IPS-NIHi7 (cell line): ENCODE results near the gene IL4.
A peak's percentile ranks its signal among the peaks of the same experiment; 100 is the strongest.

Experiments used
- DNase-seq: peaks from one replicate; pipeline ENCODE4 v3.0.0; 2012; ENCODE audit warnings: mixed read lengths; ENCODE audit errors: extremely low spot score

The IL4 gene

GRCh38 chr5:132658381-132659302 lies 15.1 kb upstream of the IL4 start:
- no peak for DNase-seq

GRCh38 chr5:132659598-132660493 lies 13.9 kb upstream of the IL4 start:
- DNase-seq, result no peak

DNA sequence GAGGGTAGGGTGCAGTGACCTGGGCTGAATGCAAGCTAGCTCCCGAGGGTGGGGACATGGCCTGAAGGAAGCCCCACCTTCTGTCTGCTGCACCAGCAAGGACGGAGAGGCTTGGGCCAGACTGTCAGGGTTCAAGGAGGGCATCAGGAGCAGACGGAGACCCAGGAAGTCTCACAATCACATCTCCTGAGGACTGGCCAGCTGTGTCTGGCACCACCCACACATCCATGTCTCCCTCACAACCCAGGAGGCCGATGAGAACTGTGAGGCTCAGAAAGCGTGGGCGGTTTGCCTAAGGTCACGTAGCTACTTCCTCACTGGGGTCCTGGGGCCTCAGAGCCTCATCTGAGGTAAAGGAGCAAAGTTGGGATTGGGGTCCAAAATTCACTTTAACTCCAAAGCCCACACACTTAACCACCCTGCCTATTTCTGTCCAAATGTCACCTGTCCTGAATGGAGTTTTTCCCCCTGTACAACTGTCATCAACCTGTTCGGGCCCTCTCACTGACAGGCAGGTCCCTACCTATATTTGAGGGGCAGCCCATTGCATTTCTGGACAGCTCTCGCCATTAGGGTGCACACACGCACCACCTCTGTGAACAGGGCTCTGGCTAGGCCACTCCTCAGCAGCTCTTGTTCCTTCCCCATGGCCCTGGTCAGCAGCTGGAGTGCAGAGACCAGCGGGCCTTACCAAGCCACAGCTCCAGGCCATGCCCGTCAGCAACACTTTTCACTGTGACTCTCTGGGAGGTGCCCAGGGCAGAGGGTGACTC lies 12.4 kb upstream of the IL4 start:
- no peak for DNase-seq

DNA sequence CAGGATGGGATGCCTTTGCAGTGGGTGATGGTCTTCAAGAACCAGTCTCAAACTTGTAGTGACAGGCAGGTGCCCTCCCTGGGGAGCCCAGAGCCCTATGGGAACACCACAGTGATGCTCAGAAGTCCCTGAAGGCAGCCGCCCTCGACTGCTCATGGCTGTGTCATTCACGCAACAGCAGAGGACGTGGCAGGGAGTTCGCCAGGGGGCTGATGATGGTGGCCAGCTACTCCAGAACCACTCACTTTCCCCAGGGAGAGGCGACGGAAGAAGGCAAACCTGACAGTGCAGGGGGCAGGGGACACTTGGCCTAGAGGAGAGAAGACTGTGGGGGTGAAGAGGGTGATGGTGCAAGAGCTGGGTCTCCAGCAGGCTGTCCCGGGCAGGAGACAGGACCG lies 11.8 kb upstream of the IL4 start:
- no peak for DNase-seq

DNA sequence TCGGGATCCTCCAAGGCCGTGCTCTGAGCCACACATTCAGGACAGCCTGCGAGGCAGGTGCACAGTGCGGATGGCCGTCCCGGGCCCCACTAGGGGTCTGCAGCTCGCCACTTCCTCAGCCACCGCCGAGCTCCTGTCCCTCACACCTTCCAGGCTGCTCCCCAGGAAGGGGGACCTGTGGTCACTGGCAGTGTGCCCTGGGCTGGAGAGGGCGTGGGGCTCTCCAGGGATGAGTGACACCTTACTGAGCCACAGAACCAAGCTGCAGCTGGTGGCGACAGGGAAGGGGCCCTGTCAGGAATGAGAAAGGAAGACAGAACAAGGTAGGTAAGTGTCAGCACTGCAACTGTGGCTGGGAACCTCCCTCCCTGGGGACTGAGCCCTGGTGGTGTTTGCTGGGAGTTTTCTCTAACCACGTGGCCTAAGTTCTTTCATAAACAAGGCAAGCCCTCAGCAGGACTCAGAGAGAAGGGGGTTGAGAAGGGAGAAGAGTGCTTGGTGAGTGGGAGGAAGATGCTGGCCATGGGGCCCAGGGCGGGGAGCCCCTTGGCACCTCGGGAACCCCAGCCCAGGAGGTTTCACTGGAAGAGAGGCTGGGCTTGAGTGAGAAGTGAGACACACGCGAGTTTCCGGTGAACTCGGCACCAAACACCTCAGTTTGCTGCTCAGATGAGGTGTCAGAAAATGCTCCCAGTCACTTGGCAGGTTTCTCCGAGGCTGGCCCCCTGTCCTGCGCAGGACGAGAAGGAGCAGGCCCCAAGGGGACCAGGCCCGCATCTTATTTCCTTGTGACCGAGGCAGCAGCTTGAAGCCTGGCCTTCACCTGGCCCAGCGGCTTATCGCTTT lies 10.6 kb upstream of the IL4 start:
- DNase-seq, result no peak

DNA sequence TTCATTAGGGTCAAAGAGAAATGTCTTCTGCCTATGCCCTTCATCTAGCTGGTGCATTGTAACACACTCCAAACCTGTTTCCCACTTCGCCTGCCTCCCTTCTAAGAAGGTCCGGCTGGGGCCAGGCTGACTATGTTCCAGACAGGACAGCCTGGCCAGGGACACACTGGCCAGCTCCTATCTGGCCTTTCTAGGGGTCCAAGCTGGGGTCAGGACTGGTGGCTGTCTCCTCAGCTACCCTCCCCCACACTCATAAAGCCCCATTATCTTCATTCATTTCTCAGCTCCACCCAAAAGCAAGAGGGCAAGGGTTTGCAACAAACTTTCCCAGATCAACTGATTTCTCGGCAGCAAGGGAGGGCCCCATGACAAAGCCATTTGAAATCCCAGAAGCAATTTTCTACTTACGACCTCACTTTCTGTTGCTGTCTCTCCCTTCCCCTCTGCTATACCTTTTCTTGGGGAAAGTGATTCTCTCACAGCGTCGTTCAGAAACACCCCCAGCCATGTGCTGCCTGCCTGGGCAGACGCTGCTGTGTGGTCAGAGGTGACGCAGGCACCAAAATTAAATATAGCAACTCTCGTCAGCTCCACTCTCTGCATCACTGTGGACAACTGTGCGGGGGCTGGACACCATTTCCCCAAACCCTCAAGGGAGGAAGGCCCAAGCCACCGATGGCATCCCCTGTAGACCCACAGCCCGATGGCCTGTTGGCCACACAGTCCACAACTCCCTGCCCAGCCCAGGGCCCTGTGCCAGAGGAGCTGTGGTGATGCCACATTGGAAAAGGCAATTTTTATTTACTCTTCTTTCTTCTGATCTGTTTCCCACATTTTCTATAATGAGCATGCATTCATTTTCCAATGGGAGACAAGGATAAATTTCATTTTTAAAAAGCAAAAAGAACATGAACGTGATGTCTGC lies 9.8 kb upstream of the IL4 start:
- DNase-seq, result no peak

DNA sequence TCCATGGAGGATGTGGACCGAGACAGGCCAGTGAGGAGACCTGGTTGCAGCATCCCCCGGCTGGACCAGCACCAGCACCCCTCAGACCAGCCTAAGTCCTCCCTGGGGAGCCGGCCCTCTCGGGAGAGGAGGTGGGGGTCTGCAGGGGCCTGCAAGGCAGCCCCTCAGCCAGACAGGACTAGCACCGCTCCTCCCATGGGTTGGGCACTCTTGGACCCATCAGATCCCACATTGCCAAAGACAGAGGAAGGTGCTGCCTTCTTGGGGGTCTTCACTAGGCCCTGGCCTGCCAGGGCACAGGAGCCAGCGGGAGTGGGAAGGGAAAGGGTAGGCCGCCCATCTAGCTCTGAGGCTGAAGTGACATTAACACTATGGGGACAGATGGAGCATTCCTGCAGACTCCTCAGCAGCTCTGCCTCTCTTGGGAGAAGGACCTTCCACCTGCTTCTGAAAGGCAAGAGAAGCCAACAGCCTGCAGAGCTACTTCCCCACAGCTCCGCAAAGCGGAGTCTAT lies 9.0 kb upstream of the IL4 start:
- DNase-seq, result no peak

DNA sequence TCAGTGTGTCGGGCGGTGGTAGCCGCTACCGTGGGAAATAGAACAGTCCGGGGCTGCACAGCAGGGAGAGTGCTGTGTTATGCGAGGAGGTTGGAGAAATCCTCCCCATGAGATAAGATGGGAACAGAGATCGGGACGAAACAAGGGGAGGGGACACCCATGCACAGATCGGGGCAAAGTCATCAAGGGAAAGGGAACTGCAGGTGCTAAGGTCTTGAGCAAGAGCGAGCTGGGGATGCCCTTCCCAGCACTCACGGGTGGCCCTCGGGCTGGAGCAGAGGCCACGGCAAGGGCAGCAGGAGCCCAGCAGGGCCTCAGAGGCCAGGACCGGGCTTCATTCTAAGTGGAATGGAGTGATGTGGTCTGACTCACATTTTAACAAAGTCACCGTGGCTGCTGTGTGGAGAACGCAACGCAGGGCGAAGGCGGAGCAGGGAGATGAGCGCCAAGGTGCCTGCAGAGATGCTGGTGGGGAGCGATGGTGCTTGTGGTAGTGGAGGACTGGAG lies 8.2 kb upstream of the IL4 start:
- DNase-seq, result no peak

- no peak for DNase-seq
These were observed 7.3 kb upstream of the IL4 start for GRCh38 chr5:132666310-132667123.

GRCh38 chr5:132667309-132667708 lies 6.5 kb upstream of the IL4 start:
- DNase-seq, result no peak

GRCh38 chr5:132667761-132668705 lies 5.8 kb upstream of the IL4 start:
- DNase-seq, result peak; percentile 22

DNA sequence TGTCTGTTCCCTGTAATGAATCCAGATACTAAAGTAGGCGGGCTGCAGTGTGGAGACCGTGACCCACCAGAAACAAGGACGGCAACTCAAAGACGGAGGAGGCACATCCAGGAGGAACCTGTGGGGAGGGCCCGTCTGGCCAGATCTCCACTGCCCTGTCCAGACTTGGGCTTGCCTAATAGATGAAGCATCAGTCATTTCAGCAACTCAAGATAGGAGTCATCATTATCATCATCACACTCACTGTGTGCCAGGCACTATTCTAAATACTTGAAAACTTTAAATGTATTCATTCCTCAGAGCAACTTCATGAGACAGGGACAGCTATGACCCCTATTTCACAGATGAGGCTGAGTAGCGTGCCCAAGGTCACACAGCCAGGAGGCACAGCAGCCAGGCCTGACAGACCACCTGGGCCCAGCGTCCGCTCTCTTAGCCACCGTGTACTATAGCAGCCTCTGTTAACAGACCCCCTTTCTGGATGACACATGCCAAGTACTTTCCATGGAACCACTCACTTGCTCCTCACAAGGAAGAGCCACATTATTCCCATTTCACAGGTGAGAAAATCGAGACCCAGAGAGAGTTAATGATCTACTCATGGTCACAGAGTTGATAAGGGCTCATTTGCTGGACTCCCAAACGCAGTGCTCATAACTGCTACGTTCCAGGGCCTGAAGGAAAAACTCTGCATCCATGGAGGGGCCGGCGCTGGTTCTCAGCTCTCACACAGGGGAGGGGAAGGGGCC lies 4.9 kb upstream of the IL4 start:
- no peak for DNase-seq

DNA sequence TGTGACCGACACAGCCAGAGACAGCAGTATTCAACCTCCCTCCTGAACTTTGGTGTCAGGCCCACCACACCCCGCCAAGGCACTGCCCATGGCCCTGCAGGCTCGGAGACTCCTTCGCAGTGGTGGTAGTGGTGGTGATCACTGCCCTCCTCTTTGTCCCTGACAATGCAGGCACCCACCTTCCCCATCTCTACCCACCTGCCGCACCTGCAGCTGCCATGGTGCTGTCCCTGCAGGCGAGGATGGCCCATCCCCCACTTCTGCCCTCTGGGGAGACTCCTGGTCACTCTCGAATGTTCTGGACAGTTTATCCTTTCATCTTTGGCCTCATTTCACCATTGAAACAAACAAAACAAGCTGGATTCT lies 4.4 kb upstream of the IL4 start:
- no peak for DNase-seq

- DNase-seq, result no peak
These were observed 3.6 kb upstream of the IL4 start for GRCh38 chr5:132669966-132670882.

DNA sequence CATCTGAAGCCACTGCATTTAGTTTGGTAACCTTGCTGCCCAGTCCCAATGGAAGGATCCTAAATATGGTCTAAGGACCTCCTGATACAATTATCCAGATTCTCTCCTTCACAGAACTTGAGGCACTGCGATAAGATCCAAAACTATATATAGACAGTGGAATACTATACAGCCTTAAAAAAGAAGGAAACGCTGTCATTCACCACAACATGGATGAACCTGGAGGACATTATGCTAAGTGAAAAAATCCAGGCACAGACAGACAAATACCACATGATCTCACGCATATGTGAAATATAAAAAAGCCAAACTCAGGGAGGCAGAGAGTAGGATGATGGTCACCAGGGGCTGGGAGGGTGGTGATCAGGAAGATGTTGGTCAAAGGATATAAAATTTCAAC lies 2.8 kb upstream of the IL4 start:
- DNase-seq, result no peak

- DNase-seq, result no peak
These were observed 301 bp upstream of the IL4 start for GRCh38 chr5:132673488-132673887.
